Measurements from ENCODE around the gene SEC22C.

SEC22C gene, protein sequence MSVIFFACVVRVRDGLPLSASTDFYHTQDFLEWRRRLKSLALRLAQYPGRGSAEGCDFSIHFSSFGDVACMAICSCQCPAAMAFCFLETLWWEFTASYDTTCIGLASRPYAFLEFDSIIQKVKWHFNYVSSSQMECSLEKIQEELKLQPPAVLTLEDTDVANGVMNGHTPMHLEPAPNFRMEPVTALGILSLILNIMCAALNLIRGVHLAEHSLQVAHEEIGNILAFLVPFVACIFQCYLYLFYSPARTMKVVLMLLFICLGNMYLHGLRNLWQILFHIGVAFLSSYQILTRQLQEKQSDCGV

DNA sequence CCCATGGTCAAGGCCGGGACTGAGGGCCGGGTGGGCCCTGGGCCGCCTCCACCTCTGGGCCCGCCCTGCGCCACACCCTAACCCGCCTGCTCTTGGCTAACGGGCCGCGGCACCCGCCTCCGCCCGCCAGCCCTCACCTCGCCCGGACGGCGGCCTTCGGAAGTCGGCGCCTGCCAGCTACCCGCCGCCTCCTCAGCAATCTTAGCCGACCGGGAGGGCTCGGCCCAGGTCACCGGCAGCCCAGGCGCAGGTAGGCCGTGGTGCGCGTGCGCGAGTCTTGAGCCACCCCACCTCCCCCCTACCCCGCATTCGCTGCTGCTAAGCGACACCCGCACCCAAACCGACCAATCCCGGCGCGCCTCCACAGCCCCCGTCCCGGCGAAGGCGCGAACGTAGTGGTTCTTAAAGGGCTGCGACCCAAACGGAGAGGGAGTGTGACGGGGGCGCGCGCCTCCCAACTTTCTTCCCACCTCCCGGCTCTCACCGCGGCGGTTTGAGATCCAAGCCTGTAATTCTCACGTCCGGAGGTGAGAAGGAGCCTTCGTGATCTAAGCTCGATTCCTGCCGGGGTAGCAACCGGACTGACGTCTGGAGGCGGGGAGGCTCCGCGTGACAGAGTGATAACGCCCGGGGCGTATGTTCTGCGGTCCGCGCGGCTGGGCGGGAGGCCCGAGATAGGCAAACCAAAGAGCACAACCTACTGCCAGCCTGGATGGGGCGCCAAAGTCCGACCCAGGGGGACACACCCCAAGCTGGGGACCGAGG, at the start of gene SEC22C:
Gene SEC22C, minus strand, starts transcription at position 259 of the 765 bp plus-strand sequence. CDS start 12,921 bp downstream, outside the sequence.
- Histone ChIP-seq H3K27me3 (replicated peaks; ENCODE audit: control insufficient read depth, insufficient read depth, low read length) (no peaks in the 10 kb centered on the region), H3K9me3 (ENCODE audit: control insufficient read depth, low read length) (no peaks in the 10 kb centered on the region), H3K36me3 (ENCODE audit: control insufficient read depth, insufficient read depth, low read length, severe bottlenecking) (no peaks in the 10 kb centered on the region), H3K4me3 (ENCODE audit: low read length) (peak within 1 kb of the TSS; percentile 84), H3K9ac (ENCODE audit: low read length) (peak within 1 kb of the TSS; percentile 89), H3K4me1 (ENCODE audit: control insufficient read depth, insufficient read depth, low read length) (peaks cover 18% of the 10 kb centered on the region)
- DNase-seq (ENCODE audit: low read depth): peak; percentile 98

DNA sequence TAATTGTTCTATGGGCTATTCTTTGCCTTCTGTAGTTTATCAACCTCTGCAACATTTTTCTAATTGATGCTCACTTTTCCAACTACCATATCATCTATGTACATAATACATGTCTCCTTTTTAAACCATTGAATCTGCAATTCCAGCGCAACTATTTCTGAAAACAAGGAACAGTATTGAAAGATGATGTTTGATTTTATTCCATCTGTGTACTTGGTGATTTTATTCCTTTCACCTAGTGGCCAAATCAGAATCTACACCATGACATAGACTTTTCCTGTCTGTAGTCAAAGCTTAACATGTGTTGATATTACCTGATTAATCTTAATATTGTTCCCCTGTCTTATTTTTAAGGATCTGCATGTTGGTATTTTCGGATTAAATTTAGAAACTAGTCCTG, 31.7 kb upstream of the SEC22C start:
- Histone ChIP-seq H3K36me3 (ENCODE audit: control insufficient read depth, insufficient read depth, low read length, severe bottlenecking) (peaks cover 50% of the 10 kb centered on the region), H3K9ac (ENCODE audit: low read length) (no peak overlapping the region), H3K9me3 (ENCODE audit: control insufficient read depth, low read length) (no peaks in the 10 kb centered on the region), H3K4me3 (ENCODE audit: low read length) (no peak overlapping the region), H3K27me3 (replicated peaks; ENCODE audit: control insufficient read depth, insufficient read depth, low read length) (no peaks in the 10 kb centered on the region), H3K4me1 (ENCODE audit: control insufficient read depth, insufficient read depth, low read length) (peaks cover 22% of the 10 kb centered on the region)
- peak; percentile 33 for DNase-seq (ENCODE audit: low read depth)

- H3K9me3 ChIP-seq (ENCODE audit: control insufficient read depth, low read length): no peaks in the 10 kb centered on the region
- H3K4me1 ChIP-seq (ENCODE audit: control insufficient read depth, insufficient read depth, low read length): peaks cover 25% of the 10 kb centered on the region
- DNase-seq (ENCODE audit: low read depth): no peak
- no peak overlapping the region for H3K9ac ChIP-seq (ENCODE audit: low read length)
- H3K4me3 ChIP-seq (ENCODE audit: low read length): no peak overlapping the region
- no peaks in the 10 kb centered on the region for H3K27me3 ChIP-seq (replicated peaks; ENCODE audit: control insufficient read depth, insufficient read depth, low read length)
- peaks cover 50% of the 10 kb centered on the region for H3K36me3 ChIP-seq (ENCODE audit: control insufficient read depth, insufficient read depth, low read length, severe bottlenecking)
Observed at GRCh38 chr3:42612928-42613327, 31.2 kb upstream of the SEC22C start.

GRCh38 chr3:42612217-42612616, 30.4 kb upstream of the SEC22C start:
- peaks cover 45% of the 10 kb centered on the region for H3K36me3 ChIP-seq (ENCODE audit: control insufficient read depth, insufficient read depth, low read length, severe bottlenecking)
- H3K9me3 ChIP-seq (ENCODE audit: control insufficient read depth, low read length): no peaks in the 10 kb centered on the region
- H3K9ac ChIP-seq (ENCODE audit: low read length): no peak overlapping the region
- no peak overlapping the region for H3K4me3 ChIP-seq (ENCODE audit: low read length)
- DNase-seq (ENCODE audit: low read depth): no peak
- H3K4me1 ChIP-seq (ENCODE audit: control insufficient read depth, insufficient read depth, low read length): peaks cover 25% of the 10 kb centered on the region
- H3K27me3 ChIP-seq (replicated peaks; ENCODE audit: control insufficient read depth, insufficient read depth, low read length): no peaks in the 10 kb centered on the region

- Histone ChIP-seq H3K9ac (ENCODE audit: low read length) (no peak overlapping the region), H3K4me3 (ENCODE audit: low read length) (no peak overlapping the region), H3K27me3 (replicated peaks; ENCODE audit: control insufficient read depth, insufficient read depth, low read length) (no peaks in the 10 kb centered on the region), H3K36me3 (ENCODE audit: control insufficient read depth, insufficient read depth, low read length, severe bottlenecking) (peaks cover 44% of the 10 kb centered on the region), H3K4me1 (ENCODE audit: control insufficient read depth, insufficient read depth, low read length) (peaks cover 25% of the 10 kb centered on the region), H3K9me3 (ENCODE audit: control insufficient read depth, low read length) (no peaks in the 10 kb centered on the region)
- DNase-seq (ENCODE audit: low read depth): no peak
Observed at GRCh38 chr3:42610976-42611375, 29.2 kb upstream of the SEC22C start.

- H3K4me1 ChIP-seq (ENCODE audit: control insufficient read depth, insufficient read depth, low read length): peaks cover 20% of the 10 kb centered on the region
Observed at GRCh38 chr3:42608581-42608980, 26.8 kb upstream of the SEC22C start.

DNA sequence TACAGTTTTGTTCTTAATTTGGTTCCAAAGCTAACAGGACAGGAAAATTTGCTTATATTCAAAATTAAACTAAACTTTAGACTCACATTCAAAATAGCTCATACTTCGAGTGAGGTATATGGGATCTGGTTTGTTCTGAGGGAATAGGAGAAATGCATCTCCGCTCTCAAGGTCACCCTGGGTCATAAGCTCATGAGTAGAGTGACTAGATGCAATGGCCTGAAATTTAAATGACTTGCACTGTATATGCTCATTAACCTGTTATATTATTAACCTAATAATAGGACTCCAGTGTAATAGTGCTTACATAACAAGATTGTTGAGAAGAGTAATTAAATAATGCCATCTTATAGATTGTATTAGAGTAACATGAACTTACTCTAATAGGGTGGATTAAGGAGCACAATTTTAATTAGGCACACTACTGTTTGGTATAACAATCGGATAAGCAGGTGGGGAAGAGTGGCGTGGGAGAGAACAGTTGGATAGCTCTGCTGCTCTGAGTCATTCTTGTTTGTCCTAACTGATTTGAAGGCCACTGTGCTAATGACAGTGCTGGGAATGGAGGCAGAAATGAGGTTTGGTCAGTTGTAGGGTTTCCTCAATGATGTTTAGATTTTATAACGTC, 23.9 kb upstream of the SEC22C start:
- no peaks in the 10 kb centered on the region for H3K27me3 ChIP-seq (replicated peaks; ENCODE audit: control insufficient read depth, insufficient read depth, low read length)
- no peak overlapping the region for H3K9ac ChIP-seq (ENCODE audit: low read length)
- no peak for DNase-seq (ENCODE audit: low read depth)
- peaks cover 20% of the 10 kb centered on the region for H3K36me3 ChIP-seq (ENCODE audit: control insufficient read depth, insufficient read depth, low read length, severe bottlenecking)
- no peaks in the 10 kb centered on the region for H3K9me3 ChIP-seq (ENCODE audit: control insufficient read depth, low read length)
- H3K4me1 ChIP-seq (ENCODE audit: control insufficient read depth, insufficient read depth, low read length): peaks cover 29% of the 10 kb centered on the region
- H3K4me3 ChIP-seq (ENCODE audit: low read length): no peak overlapping the region

More at GRCh38 chr3:42608581-42608980, 26.8 kb upstream of the SEC22C start:
- H3K27me3 ChIP-seq (replicated peaks; ENCODE audit: control insufficient read depth, insufficient read depth, low read length): no peaks in the 10 kb centered on the region
- H3K36me3 ChIP-seq (ENCODE audit: control insufficient read depth, insufficient read depth, low read length, severe bottlenecking): peaks cover 42% of the 10 kb centered on the region
- H3K9ac ChIP-seq (ENCODE audit: low read length): no peak overlapping the region
- no peaks in the 10 kb centered on the region for H3K9me3 ChIP-seq (ENCODE audit: control insufficient read depth, low read length)
- DNase-seq (ENCODE audit: low read depth): peak; percentile 63
- H3K4me3 ChIP-seq (ENCODE audit: low read length): no peak overlapping the region

DNA sequence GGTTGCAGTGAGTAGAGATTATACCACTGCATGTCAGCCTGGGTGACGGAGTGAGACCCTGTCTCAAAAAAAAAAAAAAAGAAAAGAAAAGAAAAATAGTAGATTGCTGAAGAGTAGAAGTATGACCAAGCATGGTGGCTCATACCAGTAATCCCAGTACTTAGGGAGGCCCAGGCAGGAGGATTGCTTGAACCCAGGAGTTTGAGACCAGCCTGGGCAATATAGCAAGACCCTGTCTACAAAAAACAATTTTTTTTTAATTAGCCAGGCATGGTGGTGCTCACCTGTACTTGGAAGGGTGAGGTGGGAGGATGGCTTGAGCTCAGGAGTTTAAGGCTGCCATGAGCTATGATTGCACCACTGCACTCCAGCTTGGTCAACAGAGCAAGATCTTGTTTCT, 21.2 kb upstream of the SEC22C start:
- Histone ChIP-seq H3K4me3 (ENCODE audit: low read length) (no peak overlapping the region), H3K36me3 (ENCODE audit: control insufficient read depth, insufficient read depth, low read length, severe bottlenecking) (peaks cover 11% of the 10 kb centered on the region), H3K9me3 (ENCODE audit: control insufficient read depth, low read length) (no peaks in the 10 kb centered on the region), H3K4me1 (ENCODE audit: control insufficient read depth, insufficient read depth, low read length) (peaks cover 15% of the 10 kb centered on the region), H3K27me3 (replicated peaks; ENCODE audit: control insufficient read depth, insufficient read depth, low read length) (no peaks in the 10 kb centered on the region), H3K9ac (ENCODE audit: low read length) (no peak overlapping the region)
- DNase-seq (ENCODE audit: low read depth): no peak

DNA sequence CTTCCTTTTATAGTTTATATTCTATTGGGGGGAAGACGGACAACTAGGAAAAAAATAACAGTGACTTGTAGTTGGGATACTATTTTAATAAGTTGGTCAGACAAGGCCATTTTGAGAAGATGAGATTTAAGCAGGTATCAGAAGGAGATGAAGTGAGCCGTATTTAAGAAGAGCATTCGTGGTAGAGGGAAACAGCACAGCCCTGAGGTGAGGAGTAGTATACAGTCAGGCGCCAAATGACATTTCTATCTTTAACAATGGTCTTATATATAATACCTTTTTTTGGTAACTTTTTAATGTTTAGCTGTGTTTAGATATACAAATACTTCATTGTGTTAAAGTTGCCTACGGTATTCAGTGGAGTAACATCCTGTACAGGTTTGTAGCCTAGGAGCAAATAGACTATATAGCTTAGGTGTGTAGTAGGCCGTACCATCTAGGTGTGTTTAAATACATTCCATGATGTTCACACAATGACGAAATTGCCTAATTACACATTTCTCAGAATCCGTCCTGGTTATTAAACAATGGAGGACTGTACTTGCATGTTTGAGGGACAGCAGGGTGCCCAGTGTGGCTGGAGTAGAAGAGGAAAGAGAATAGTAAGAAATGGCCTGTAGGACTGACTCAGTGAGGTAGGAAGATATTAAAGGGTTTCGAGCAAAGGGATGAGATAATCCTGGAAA, 20.3 kb upstream of the SEC22C start:
- Histone ChIP-seq H3K9me3 (ENCODE audit: control insufficient read depth, low read length) (no peaks in the 10 kb centered on the region), H3K4me3 (ENCODE audit: low read length) (peak overlapping the region; percentile 84), H3K4me1 (ENCODE audit: control insufficient read depth, insufficient read depth, low read length) (peaks cover 15% of the 10 kb centered on the region), H3K9ac (ENCODE audit: low read length) (peak overlapping the region; percentile 91), H3K27me3 (replicated peaks; ENCODE audit: control insufficient read depth, insufficient read depth, low read length) (no peaks in the 10 kb centered on the region), H3K36me3 (ENCODE audit: control insufficient read depth, insufficient read depth, low read length, severe bottlenecking) (peaks cover 7% of the 10 kb centered on the region)
- DNase-seq (ENCODE audit: low read depth): peak; percentile 21

- no peaks in the 10 kb centered on the region for H3K9me3 ChIP-seq (ENCODE audit: control insufficient read depth, low read length)
Observed at GRCh38 chr3:42600958-42601675, 19.4 kb upstream of the SEC22C start.

More at GRCh38 chr3:42600958-42601675, 19.4 kb upstream of the SEC22C start:
- Histone ChIP-seq H3K9ac (ENCODE audit: low read length) (peak overlapping the region; percentile 91), H3K4me1 (ENCODE audit: control insufficient read depth, insufficient read depth, low read length) (peaks cover 15% of the 10 kb centered on the region), H3K27me3 (replicated peaks; ENCODE audit: control insufficient read depth, insufficient read depth, low read length) (no peaks in the 10 kb centered on the region), H3K36me3 (ENCODE audit: control insufficient read depth, insufficient read depth, low read length, severe bottlenecking) (peaks cover 7% of the 10 kb centered on the region), H3K4me3 (ENCODE audit: low read length) (peak overlapping the region; percentile 84)
- peak; percentile 83 for DNase-seq (ENCODE audit: low read depth)

All from adipocyte (in vitro differentiated cells).